ENCODE results near the gene FAM98B. TPM values are rescaled to one million over a fixed set of nuclear protein-coding genes. Genes with fewer than 3 reads are reported as not detected.
A peak's percentile ranks its signal among the peaks of the same experiment; 100 is the strongest.

Gene FAM98B
- total and polyA plus RNA-seq, 2 of the 13 experiments (the other 11 are each of a cell fraction or from before 2014, with no cell fraction given), result 3.7 to 4.7 TPM

DNA sequence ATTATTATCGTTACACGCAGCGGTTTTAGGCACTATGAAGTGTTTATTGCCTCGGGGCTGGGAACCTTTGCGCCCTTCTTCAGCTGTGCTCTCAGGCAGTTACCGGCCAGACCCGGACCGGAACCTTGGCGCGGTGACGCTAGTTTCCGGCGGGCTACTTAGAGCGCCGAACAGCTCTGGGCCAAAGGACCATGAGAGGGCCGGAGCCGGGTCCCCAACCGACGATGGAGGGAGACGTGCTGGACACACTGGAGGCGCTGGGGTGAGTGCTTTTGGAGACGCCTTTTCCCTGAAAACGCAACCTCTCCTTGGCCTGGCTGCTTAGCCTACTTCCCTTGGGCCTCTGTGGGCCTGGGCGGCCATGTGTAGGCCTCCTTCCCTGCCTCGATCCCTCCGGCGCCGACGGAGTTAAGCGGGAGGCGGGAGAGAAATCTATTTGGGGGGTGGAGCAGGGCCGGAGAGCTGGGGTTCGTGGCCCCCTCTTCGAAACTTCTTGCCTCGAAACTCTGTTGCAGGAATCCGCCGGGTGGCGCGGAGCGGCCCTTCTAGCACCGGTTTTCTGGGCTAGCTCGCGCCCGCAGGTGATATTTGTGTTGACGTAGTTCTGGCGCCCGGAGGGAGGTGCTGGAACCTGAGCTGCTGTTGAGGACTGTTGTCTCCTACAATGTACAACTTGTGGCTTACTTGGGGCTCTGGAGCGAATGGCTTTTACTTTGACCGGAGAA, at the start of gene FAM98B (continued):
- TF ChIP-seq, protein P1, sequence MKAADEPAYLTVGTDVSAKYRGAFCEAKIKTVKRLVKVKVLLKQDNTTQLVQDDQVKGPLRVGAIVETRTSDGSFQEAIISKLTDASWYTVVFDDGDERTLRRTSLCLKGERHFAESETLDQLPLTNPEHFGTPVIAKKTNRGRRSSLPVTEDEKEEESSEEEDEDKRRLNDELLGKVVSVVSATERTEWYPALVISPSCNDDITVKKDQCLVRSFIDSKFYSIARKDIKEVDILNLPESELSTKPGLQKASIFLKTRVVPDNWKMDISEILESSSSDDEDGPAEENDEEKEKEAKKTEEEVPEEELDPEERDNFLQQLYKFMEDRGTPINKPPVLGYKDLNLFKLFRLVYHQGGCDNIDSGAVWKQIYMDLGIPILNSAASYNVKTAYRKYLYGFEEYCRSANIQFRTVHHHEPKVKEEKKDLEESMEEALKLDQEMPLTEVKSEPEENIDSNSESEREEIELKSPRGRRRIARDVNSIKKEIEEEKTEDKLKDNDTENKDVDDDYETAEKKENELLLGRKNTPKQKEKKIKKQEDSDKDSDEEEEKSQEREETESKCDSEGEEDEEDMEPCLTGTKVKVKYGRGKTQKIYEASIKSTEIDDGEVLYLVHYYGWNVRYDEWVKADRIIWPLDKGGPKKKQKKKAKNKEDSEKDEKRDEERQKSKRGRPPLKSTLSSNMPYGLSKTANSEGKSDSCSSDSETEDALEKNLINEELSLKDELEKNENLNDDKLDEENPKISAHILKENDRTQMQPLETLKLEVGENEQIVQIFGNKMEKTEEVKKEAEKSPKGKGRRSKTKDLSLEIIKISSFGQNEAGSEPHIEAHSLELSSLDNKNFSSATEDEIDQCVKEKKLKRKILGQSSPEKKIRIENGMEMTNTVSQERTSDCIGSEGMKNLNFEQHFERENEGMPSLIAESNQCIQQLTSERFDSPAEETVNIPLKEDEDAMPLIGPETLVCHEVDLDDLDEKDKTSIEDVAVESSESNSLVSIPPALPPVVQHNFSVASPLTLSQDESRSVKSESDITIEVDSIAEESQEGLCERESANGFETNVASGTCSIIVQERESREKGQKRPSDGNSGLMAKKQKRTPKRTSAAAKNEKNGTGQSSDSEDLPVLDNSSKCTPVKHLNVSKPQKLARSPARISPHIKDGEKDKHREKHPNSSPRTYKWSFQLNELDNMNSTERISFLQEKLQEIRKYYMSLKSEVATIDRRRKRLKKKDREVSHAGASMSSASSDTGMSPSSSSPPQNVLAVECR (CRISPR knock-in tag; IDR thresholded peaks at IDR 0.05; ENCODE audit: borderline replicate concordance), result peak; percentile 77; the same call in 1 of the 2 replicates
- TF ChIP-seq SOX6 (IDR thresholded peaks at IDR 0.05) (no peak), SOX6 (CRISPR knock-in tag; IDR thresholded peaks at IDR 0.05) (no peak), ZNF484 (CRISPR knock-in tag; IDR thresholded peaks at IDR 0.05; ENCODE audit: borderline replicate concordance, low read depth) (no peak), ZNF138 (CRISPR knock-in tag; IDR thresholded peaks at IDR 0.05; ENCODE audit: low read depth) (0 out of 2 replicates have a peak, but pooled peaks have one; percentile 43), ZNF556 (CRISPR knock-in tag; IDR thresholded peaks at IDR 0.05; ENCODE audit: borderline replicate concordance) (0 out of 2 replicates have a peak, but pooled peaks have one; percentile 79), NFATC3 (CRISPR knock-in tag; IDR thresholded peaks at IDR 0.05) (0 out of 2 replicates have a peak, but pooled peaks have one; percentile 61), ZMYM4 (CRISPR knock-in tag; IDR thresholded peaks at IDR 0.05) (peak; percentile 93), MATR3 (CRISPR knock-in tag; IDR thresholded peaks at IDR 0.05) (no peak), ZSCAN25 (CRISPR knock-in tag; IDR thresholded peaks at IDR 0.05) (peak; percentile 47; the same call in 1 of the 2 replicates), AHR (CRISPR knock-in tag; IDR thresholded peaks at IDR 0.05) (peak; percentile 93), GABPA (IDR thresholded peaks at IDR 0.05; ENCODE audit: low read depth, low read length) (peak; percentile 72), GABPA (CRISPR knock-in tag; IDR thresholded peaks at IDR 0.05; ENCODE audit: low read depth) (peak; percentile 89)
- TF ChIP-seq, protein P2, sequence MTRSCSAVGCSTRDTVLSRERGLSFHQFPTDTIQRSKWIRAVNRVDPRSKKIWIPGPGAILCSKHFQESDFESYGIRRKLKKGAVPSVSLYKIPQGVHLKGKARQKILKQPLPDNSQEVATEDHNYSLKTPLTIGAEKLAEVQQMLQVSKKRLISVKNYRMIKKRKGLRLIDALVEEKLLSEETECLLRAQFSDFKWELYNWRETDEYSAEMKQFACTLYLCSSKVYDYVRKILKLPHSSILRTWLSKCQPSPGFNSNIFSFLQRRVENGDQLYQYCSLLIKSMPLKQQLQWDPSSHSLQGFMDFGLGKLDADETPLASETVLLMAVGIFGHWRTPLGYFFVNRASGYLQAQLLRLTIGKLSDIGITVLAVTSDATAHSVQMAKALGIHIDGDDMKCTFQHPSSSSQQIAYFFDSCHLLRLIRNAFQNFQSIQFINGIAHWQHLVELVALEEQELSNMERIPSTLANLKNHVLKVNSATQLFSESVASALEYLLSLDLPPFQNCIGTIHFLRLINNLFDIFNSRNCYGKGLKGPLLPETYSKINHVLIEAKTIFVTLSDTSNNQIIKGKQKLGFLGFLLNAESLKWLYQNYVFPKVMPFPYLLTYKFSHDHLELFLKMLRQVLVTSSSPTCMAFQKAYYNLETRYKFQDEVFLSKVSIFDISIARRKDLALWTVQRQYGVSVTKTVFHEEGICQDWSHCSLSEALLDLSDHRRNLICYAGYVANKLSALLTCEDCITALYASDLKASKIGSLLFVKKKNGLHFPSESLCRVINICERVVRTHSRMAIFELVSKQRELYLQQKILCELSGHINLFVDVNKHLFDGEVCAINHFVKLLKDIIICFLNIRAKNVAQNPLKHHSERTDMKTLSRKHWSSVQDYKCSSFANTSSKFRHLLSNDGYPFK (CRISPR knock-in tag; IDR thresholded peaks at IDR 0.05; ENCODE audit: borderline replicate concordance), result peak; percentile 89; the same call in 1 of the 2 replicates
- TF ChIP-seq, protein P3, sequence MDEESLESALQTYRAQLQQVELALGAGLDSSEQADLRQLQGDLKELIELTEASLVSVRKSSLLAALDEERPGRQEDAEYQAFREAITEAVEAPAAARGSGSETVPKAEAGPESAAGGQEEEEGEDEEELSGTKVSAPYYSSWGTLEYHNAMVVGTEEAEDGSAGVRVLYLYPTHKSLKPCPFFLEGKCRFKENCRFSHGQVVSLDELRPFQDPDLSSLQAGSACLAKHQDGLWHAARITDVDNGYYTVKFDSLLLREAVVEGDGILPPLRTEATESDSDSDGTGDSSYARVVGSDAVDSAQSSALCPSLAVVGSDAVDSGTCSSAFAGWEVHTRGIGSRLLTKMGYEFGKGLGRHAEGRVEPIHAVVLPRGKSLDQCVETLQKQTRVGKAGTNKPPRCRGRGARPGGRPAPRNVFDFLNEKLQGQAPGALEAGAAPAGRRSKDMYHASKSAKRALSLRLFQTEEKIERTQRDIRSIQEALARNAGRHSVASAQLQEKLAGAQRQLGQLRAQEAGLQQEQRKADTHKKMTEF (CRISPR knock-in tag; IDR thresholded peaks at IDR 0.05), result peak; percentile 94
- TF ChIP-seq, protein P4, sequence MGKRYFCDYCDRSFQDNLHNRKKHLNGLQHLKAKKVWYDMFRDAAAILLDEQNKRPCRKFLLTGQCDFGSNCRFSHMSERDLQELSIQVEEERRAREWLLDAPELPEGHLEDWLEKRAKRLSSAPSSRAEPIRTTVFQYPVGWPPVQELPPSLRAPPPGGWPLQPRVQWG (CRISPR knock-in tag; IDR thresholded peaks at IDR 0.05; ENCODE audit: borderline replicate concordance, low read depth), result no peak
- TF ChIP-seq, protein P5, sequence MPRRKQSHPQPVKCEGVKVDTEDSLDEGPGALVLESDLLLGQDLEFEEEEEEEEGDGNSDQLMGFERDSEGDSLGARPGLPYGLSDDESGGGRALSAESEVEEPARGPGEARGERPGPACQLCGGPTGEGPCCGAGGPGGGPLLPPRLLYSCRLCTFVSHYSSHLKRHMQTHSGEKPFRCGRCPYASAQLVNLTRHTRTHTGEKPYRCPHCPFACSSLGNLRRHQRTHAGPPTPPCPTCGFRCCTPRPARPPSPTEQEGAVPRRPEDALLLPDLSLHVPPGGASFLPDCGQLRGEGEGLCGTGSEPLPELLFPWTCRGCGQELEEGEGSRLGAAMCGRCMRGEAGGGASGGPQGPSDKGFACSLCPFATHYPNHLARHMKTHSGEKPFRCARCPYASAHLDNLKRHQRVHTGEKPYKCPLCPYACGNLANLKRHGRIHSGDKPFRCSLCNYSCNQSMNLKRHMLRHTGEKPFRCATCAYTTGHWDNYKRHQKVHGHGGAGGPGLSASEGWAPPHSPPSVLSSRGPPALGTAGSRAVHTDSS (CRISPR knock-in tag; conservative IDR thresholded peaks at IDR 0.05), result no peak
